ENCODE measurements around the gene ABO.

DNA sequence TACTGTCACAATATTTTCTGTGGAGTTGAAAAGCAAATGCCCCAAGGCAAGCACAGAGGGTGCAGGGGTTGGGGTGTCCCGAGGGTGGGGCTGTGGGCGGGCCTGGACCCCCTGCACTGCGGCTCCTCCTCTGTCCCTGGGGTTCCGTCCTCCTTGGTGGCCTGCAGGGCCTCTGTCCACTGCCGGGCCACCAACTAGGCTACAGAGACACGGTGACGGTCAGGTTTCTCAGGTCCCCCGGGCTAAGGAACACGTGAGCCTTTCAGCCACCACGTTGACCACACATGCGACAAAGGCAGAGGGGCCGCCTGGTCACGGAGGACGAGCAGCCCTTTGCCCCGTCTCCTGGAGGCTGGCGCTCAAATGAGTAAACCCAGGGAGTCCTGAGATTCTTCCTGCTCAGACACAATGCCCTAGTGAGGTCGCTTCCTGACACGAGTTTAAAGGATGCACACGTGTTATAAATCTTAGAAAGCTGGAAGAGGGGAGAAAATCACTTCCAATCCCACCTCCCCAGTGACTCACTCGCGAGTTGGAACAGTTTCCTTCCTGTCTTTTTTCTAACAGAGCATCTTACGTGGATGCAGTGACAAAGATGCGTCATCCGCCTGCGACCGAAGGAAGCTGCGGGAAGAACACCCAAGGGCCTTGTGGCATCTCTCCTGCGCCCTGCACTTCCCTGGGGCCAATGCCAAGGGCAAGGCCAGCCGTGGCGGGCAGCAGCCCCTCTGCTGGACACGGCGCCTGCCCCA is 41.1 kb downstream of the ABO start:
- TF ChIP-seq POLR2AphosphoS5 (IDR thresholded peaks at IDR 0.05; ENCODE audit: low read depth, low read length) (no peak), SIN3A (IDR thresholded peaks at IDR 0.05; ENCODE audit: borderline replicate concordance, insufficient read depth, low read length) (no peak), FOXP2 (optimal IDR thresholded peaks at IDR 0.05; ENCODE audit: borderline replicate concordance, extremely low read depth, extremely low read length, insufficient read depth) (no peak)
- TF ChIP-seq, protein P1, sequence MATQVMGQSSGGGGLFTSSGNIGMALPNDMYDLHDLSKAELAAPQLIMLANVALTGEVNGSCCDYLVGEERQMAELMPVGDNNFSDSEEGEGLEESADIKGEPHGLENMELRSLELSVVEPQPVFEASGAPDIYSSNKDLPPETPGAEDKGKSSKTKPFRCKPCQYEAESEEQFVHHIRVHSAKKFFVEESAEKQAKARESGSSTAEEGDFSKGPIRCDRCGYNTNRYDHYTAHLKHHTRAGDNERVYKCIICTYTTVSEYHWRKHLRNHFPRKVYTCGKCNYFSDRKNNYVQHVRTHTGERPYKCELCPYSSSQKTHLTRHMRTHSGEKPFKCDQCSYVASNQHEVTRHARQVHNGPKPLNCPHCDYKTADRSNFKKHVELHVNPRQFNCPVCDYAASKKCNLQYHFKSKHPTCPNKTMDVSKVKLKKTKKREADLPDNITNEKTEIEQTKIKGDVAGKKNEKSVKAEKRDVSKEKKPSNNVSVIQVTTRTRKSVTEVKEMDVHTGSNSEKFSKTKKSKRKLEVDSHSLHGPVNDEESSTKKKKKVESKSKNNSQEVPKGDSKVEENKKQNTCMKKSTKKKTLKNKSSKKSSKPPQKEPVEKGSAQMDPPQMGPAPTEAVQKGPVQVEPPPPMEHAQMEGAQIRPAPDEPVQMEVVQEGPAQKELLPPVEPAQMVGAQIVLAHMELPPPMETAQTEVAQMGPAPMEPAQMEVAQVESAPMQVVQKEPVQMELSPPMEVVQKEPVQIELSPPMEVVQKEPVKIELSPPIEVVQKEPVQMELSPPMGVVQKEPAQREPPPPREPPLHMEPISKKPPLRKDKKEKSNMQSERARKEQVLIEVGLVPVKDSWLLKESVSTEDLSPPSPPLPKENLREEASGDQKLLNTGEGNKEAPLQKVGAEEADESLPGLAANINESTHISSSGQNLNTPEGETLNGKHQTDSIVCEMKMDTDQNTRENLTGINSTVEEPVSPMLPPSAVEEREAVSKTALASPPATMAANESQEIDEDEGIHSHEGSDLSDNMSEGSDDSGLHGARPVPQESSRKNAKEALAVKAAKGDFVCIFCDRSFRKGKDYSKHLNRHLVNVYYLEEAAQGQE (IDR thresholded peaks at IDR 0.05; ENCODE audit: insufficient read depth in 1 of 2, low read depth in 2 of 2, low read length in 2 of 2), result no peak
